GM13976 (cell line): ENCODE results near the gene GTF2H1.

Experiments
- DNase-seq: peaks from one replicate; pipeline ENCODE4 v3.0.0; 2012; ENCODE audit warnings: low spot score
- in situ Hi-C: fragments of 300-500 bp; cut with MboI; formaldehyde crosslinking; loops from one replicate; pipeline ENCODE4 v1.12.0; 2022; ENCODE audit warnings: low sequenced_read_pairs, mixed read lengths, inconsistent platforms; ENCODE audit not compliant: unreplicated experiment
- TF ChIP-seq, protein P1 (sequence below): IDR thresholded peaks from 2 replicates; pipeline ENCODE4 v1.5.1; 2012; ENCODE audit warnings: borderline replicate concordance, mild to moderate bottlenecking; ENCODE audit not compliant: insufficient read depth; ENCODE audit errors: extremely low read depth, missing control alignments, control extremely low read depth

The GTF2H1 gene

DNA sequence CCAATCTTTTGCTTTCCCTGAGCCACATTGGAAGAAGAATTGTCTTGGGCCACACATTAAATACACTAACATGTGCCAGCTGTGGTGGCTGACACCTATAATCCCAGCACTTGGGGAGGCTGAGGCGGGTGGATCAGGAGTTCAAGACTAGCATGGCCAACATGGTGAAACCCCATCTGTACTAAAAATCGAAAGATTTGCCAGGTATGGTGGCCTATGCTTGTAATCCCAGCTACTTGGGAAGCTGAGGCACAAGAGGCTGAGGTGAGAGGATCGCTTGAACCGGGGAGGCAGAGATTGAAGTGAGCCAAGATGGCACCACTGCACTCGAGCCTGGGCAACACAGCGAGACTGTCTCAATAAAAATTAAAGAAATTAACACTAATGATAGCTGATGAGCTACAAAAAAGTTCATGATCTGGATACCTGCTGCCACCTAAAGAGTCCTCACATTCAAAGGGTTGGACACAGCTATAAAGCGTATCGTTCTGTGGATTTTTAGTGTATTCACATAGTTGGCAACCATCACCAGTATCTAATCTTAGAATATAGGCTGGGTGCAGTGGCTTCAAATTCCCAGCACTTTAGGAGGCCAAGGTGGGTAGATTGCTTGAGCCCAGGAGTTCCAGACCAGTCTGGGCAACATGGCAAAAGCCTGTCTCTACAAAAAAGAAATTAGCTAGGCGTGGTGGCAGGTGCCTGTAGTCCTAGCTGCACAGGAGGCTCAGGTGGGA, 86.4 kb downstream of the GTF2H1 start:
- TF ChIP-seq, protein P1, sequence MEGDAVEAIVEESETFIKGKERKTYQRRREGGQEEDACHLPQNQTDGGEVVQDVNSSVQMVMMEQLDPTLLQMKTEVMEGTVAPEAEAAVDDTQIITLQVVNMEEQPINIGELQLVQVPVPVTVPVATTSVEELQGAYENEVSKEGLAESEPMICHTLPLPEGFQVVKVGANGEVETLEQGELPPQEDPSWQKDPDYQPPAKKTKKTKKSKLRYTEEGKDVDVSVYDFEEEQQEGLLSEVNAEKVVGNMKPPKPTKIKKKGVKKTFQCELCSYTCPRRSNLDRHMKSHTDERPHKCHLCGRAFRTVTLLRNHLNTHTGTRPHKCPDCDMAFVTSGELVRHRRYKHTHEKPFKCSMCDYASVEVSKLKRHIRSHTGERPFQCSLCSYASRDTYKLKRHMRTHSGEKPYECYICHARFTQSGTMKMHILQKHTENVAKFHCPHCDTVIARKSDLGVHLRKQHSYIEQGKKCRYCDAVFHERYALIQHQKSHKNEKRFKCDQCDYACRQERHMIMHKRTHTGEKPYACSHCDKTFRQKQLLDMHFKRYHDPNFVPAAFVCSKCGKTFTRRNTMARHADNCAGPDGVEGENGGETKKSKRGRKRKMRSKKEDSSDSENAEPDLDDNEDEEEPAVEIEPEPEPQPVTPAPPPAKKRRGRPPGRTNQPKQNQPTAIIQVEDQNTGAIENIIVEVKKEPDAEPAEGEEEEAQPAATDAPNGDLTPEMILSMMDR: no peak
- in situ Hi-C loops: no loop called here
- DNase-seq: no peak

DNA sequence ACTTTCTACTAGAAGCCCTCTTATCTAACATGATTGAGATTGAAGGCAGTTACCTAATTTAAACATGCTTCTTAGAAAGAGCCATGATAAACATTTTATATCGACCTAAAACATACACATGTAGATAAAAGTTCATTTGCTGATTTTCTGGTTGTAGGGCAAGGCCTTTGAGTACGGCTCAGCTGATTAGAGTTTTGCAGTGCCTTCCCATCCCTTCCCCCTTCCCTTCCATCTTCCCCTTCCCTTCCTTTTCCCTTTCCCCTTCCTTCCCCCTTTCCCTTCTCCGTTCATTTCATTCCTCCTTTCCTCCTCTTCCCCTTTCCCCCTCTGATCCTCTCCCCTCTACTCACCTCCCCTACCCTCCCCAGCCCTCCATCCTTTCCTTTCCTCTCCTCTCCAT, 94.1 kb downstream of the GTF2H1 start:
- in situ Hi-C loops: no loop called here

More for the DNA sequence above, 94.1 kb downstream of the GTF2H1 start:
- TF ChIP-seq, protein P1: no peak
- no peak for DNase-seq
